ENCODE measurements around the gene ZNF470. TPM values are rescaled to one million over a fixed set of nuclear protein-coding genes. Genes with fewer than 3 reads are reported as not detected.

The ZNF470 gene
- total and polyA plus RNA-seq, 9 of the 15 experiments (the other 6 are each of a cell fraction or from before 2014, with no cell fraction given) = 0.03 TPM; not detected in 8

DNA sequence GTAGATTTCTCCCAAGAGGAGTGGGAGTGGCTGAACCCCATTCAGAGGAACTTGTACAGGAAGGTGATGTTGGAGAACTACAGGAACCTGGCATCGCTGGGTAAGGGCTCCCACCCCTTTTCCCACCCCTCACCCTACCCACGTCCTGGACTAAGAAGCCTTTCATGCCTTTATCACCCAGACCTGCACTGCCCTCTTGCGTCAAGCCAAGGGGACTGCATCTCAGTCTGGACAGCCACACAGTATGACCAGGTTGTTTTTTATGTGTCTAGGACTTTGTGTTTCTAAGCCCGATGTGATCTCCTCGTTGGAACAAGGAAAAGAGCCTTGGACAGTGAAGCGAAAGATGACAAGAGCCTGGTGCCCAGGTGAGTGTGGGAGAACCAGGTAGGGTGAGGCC lies 19.7 kb upstream of the ZNF470 start (continued):
- no peak for TF ChIP-seq STAT5B (CRISPR knock-in tag; IDR thresholded peaks at IDR 0.05)
- TF ChIP-seq ZNF407 (IDR thresholded peaks at IDR 0.05; ENCODE audit: low read depth) = no peak
- no peak for TF ChIP-seq ZNF75A (CRISPR knock-in tag; IDR thresholded peaks at IDR 0.05)
- TF ChIP-seq ZFPM2 (CRISPR knock-in tag; IDR thresholded peaks at IDR 0.05) = no peak
- peak in 1 of 2 experiments; percentile 38; a peak in 2 of 4 replicates for TF ChIP-seq RAD21 (CRISPR knock-in tag; conservative IDR thresholded peaks at IDR 0.05 in 1 of 2, IDR thresholded peaks at IDR 0.05 in 1 of 2)
- no peak for TF ChIP-seq LARP7 (IDR thresholded peaks at IDR 0.05)
- no peak for TF ChIP-seq USF2 (CRISPR knock-in tag; IDR thresholded peaks at IDR 0.05)
- no peak for TF ChIP-seq CAMTA2 (CRISPR knock-in tag; conservative IDR thresholded peaks at IDR 0.05)
- TF ChIP-seq CHD2 (IDR thresholded peaks at IDR 0.05; ENCODE audit: low read depth, low read length) = no peak

Measured in K562 (cell line).